ENCODE results near the gene LRRC45.

Gene LRRC45

DNA sequence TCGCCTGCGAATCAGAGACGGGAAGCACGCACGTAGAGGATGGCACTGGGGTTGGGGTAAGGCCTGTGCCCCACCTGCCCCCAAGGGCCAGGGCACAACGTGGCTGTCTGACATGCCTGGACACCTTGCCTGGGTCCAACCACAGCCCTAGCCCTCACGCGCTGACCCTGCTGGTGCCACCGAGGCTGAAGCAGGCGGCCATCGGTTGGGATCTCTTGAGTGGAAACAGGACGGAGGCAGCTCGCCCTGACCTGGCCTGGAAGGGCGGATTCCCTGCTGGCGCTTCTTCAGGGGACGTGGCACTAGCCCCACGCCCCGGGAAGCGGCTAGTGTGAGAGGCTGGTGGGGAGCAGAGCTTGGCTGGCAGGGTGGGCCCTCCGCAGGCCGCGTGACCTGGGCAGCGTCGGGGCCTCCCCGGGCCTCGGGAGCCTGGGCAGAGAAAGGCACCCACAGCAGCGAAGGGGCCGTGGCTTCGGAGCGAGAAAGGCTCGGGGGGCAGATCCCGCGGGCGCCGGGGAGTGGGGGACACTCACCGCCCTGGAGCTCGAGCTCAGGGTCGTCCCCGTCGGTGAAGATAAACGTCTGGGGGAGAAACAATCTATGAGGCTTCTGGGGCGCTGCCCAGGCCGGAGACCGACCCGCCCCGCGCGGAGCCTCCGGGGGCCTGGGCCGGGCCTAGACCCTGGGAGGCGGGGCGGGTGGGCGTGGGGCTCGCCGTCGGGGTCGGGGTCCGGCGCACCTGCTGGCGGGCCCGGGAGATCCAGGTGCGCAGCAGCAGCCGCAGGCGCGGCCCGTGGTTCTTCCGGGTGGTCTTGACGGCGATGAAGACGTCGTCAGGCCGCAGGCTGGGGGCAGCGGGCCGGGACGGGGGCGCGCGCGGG, 27.9 kb downstream of the LRRC45 start:
- H3K36me3 ChIP-seq (ENCODE audit: control insufficient read depth in 2 of 2, insufficient read depth in 1 of 2, low read length in 2 of 2) = peaks cover 0 to 78% of the 10 kb centered on the region in 2 experiments; a peak in 2 of 3 replicates
- TF ChIP-seq, protein P1, sequence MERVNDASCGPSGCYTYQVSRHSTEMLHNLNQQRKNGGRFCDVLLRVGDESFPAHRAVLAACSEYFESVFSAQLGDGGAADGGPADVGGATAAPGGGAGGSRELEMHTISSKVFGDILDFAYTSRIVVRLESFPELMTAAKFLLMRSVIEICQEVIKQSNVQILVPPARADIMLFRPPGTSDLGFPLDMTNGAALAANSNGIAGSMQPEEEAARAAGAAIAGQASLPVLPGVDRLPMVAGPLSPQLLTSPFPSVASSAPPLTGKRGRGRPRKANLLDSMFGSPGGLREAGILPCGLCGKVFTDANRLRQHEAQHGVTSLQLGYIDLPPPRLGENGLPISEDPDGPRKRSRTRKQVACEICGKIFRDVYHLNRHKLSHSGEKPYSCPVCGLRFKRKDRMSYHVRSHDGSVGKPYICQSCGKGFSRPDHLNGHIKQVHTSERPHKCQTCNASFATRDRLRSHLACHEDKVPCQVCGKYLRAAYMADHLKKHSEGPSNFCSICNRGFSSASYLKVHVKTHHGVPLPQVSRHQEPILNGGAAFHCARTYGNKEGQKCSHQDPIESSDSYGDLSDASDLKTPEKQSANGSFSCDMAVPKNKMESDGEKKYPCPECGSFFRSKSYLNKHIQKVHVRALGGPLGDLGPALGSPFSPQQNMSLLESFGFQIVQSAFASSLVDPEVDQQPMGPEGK (tag by site-specific recombination; IDR thresholded peaks at IDR 0.05) = 0 out of 2 replicates have a peak, but pooled peaks have one; percentile 19
- TF ChIP-seq GLIS2 (tag by site-specific recombination; IDR thresholded peaks at IDR 0.05) = 0 out of 2 replicates have a peak, but pooled peaks have one; percentile 34
- TF ChIP-seq HIC1 (tag by site-specific recombination; IDR thresholded peaks at IDR 0.05) = peak; percentile 5; the same call in 1 of the 2 replicates
- TF ChIP-seq KLF9 (tag by site-specific recombination; IDR thresholded peaks at IDR 0.05; ENCODE audit: low read depth) = peak; percentile 50; the same call in 1 of the 2 replicates
- TF ChIP-seq, protein P2, sequence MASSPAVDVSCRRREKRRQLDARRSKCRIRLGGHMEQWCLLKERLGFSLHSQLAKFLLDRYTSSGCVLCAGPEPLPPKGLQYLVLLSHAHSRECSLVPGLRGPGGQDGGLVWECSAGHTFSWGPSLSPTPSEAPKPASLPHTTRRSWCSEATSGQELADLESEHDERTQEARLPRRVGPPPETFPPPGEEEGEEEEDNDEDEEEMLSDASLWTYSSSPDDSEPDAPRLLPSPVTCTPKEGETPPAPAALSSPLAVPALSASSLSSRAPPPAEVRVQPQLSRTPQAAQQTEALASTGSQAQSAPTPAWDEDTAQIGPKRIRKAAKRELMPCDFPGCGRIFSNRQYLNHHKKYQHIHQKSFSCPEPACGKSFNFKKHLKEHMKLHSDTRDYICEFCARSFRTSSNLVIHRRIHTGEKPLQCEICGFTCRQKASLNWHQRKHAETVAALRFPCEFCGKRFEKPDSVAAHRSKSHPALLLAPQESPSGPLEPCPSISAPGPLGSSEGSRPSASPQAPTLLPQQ (tag by site-specific recombination; IDR thresholded peaks at IDR 0.05) = no peak
- peak; percentile 46; the same call in 1 of the 2 replicates for TF ChIP-seq BCL11B (tag by site-specific recombination; IDR thresholded peaks at IDR 0.05; ENCODE audit: low read depth)
- no peak for TF ChIP-seq EGR2 (tag by site-specific recombination; IDR thresholded peaks at IDR 0.05; ENCODE audit: low read depth)
- peak; percentile 33; the same call in 1 of the 2 replicates for TF ChIP-seq ZFP69B (tag by site-specific recombination; IDR thresholded peaks at IDR 0.05)
- TF ChIP-seq ZNF335 (tag by site-specific recombination; conservative IDR thresholded peaks at IDR 0.05) = peak; percentile 73; the same call in 1 of the 2 replicates
- no peak for TF ChIP-seq REST (tag by site-specific recombination; IDR thresholded peaks at IDR 0.05)
- no peak for TF ChIP-seq ZNF621 (tag by site-specific recombination; IDR thresholded peaks at IDR 0.05)
- TF ChIP-seq, protein P3, sequence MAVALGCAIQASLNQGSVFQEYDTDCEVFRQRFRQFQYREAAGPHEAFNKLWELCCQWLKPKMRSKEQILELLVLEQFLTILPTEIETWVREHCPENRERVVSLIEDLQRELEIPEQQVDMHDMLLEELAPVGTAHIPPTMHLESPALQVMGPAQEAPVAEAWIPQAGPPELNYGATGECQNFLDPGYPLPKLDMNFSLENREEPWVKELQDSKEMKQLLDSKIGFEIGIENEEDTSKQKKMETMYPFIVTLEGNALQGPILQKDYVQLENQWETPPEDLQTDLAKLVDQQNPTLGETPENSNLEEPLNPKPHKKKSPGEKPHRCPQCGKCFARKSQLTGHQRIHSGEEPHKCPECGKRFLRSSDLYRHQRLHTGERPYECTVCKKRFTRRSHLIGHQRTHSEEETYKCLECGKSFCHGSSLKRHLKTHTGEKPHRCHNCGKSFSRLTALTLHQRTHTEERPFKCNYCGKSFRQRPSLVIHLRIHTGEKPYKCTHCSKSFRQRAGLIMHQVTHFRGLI (tag by site-specific recombination; IDR thresholded peaks at IDR 0.05) = no peak
- no peak for TF ChIP-seq ZNF19 (tag by site-specific recombination; IDR thresholded peaks at IDR 0.05; ENCODE audit: low read depth)
- TF ChIP-seq SP3 (tag by site-specific recombination; IDR thresholded peaks at IDR 0.05) = peak; percentile 19; the same call in 1 of the 2 replicates
- H3K4me1 ChIP-seq (ENCODE audit: control insufficient read depth, insufficient read depth, low read length) = peaks cover 7% of the 10 kb centered on the region
- peak overlapping the region; percentile 68 for H3K27ac ChIP-seq (ENCODE audit: extremely low read depth, low read depth, low read length)
- POLR2A ChIA-PET = interaction anchor here (1.3 to 14.2 kb wide), 4 partner anchors 9 to 19 kb away, joined by 4 to 96 read pairs (median 30); partner anchors contain the start of genes DCXR and RAC3
- H3K9me3 ChIP-seq (ENCODE audit: control insufficient read depth, insufficient read depth, low read depth, low read length) = no peaks in the 10 kb centered on the region
- peak overlapping the region; percentile 83 for H3K4me3 ChIP-seq (ENCODE audit: low read depth, low read length)
- CTCF ChIA-PET = interaction anchor here (0.6 to 1.3 kb wide), 3 partner anchors 13 to 61 kb away, joined by 3 to 6 read pairs (median 5); partner anchors contain the start of gene DCXR

Data from HEK293 (cell line).